Left cardiac atrium (tissue), 4 donors: ENCODE results near the gene PPARGC1A. TPM values are rescaled to one million over a fixed set of nuclear protein-coding genes. Genes with fewer than 3 reads are reported as not detected.

ENCODE experiments used
- ATAC-seq, 2 donors: fragments of 200-7000 bp; cut with Tn5 transposase; one replicate each; pipeline ENCODE4 v1.9.1; 2020; ENCODE audit warnings: mild to moderate bottlenecking in 2 of 2, moderate library complexity in 2 of 2
- DNase-seq: peaks from one replicate; pipeline ENCODE4 v3.0.0-alpha.2; 2020
- intact Hi-C, 2 donors: fragments of 100-400 bp; cut with DNase I; formaldehyde crosslinking; loops; one replicate each; pipeline versions ENCODE4 v1.14.1 to v1.15.1; 2022 to 2023
- long read RNA-seq: library from polyadenylated mRNA; unstranded; transcript quantifications from one replicate; pipeline ENCODE4 v2.0.0, GENCODE V29; 2021
- total RNA-seq, 2 donors: library from RNA; stranded (reverse); fragmentation: NEBNext Ultra II Directional; extraction: Animal tissue kit (Norgen Biotek cat#: 25700); gene quantifications; one replicate each; pipeline ENCODE4 v1.2.1, GENCODE V29; 2021
- donor health status: DM: no; HTN: yes; CAD: no.
- donor health status: DM: no; HTN: yes; CAD: no; lungs with severe emphysema.
- donor health status: DM: yes; HTN: yes; CAD: no.
- donor health status: Dilated cardiomyopathy.

Gene PPARGC1A
- total RNA-seq, result 100 to 1,000 TPM in 1 of 2 donors, 10 to 100 TPM in 1; 75.4 to 180 TPM
- long read RNA-seq, full-length matches to known transcripts, result 26 of 100 reads
- long read RNA-seq, partial matches to known transcripts, result 15 of 100 reads
- long read RNA-seq, other reads (novel, unspliced or antisense), result 59 of 100 reads

- DNase-seq, result peak; percentile 70
- intact Hi-C loops, result loop anchor here in 1 of 2 donors (5.0 kb wide), 1 partner anchor 42 kb away; no protein-coding TSS in a partner anchor
These were observed at the start of gene PPARGC1A for GRCh38 chr4:23889814-23890341. PPARGC1A (minus strand) TSS chr4:23890047; CDS start chr4:23889957, 90 bp downstream.

GRCh38 chr4:23938796-23939195 lies 48.9 kb upstream of the PPARGC1A start:
- intact Hi-C loops, result loop anchor here in 1 of 2 donors (10.0 kb wide), 1 partner anchor 256 kb away; no protein-coding TSS in a partner anchor
- no peak for DNase-seq
- peak in 1 of 2 donors; percentile 18 for ATAC-seq

More at GRCh38 chr4:23889814-23890341, at the start of gene PPARGC1A:
- peak; percentile 86 to 94 for ATAC-seq

- no peak for ATAC-seq
- intact Hi-C loops, result loop anchor here in 1 of 2 donors (10.0 kb wide), 1 partner anchor 258 kb away; no protein-coding TSS in a partner anchor
- no peak for DNase-seq
These were observed 47.3 kb upstream of the PPARGC1A start for GRCh38 chr4:23937173-23937572.

DNA sequence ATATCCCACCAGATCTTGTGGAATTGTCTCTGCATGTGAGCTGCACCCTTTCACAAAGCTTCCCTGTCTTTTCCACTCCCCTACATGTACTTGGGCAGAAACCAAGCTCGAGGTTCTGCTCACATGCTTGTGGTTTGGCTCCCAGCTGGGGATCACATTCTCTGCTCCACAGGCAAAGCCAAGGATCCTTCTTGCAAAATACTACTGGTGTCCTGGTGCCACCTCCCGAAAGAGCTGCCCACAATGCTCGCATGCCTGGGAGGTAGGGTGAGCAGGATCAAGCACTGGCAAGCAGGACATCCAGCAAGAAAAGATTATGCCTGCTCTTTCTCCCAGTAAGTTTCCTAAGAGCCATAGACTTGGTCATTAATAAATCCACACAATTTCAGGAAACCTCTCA lies 45.1 kb upstream of the PPARGC1A start:
- ATAC-seq, result peak; percentile 72 to 80
- DNase-seq, result peak; percentile 65
- intact Hi-C loops, result loop anchor here in 1 of 2 donors (5.0 to 10.0 kb wide), 3 partner anchors 48 to 312 kb away; no protein-coding TSS in a partner anchor

- intact Hi-C loops, result loop anchor here in 1 of 2 donors (5.0 to 10.0 kb wide), 3 partner anchors 47 to 313 kb away; no protein-coding TSS in a partner anchor
- ATAC-seq, result no peak
These were observed 44.4 kb upstream of the PPARGC1A start for GRCh38 chr4:23934223-23934622.

DNA sequence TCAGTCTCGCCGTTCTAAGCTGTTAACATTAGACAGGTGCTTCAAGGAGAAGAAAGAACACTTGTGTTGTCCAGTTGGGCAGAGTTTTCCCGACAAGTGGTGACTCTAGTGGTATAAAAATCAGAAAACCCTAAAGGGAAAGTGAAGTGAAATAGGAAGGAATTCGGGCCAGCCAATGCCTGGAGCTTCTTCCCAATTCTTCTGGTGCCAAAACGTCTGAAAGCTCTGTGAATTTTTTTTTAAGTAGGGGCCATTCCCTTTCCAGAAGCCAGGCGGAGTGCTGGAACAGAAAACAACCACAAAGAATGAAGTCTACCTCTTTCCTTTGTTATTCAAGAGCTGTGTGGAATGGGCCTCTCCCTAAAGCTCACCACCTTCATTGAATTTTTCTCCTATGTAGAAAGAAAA lies 43.1 kb upstream of the PPARGC1A start:
- ATAC-seq (no peak), DNase-seq (no peak)
- intact Hi-C loops, result loop anchor here in 1 of 2 donors (5.0 to 10.0 kb wide), 3 partner anchors 46 to 314 kb away; no protein-coding TSS in a partner anchor

More at GRCh38 chr4:23934223-23934622, 44.4 kb upstream of the PPARGC1A start:
- DNase-seq, result no peak

GRCh38 chr4:23932186-23932585 lies 42.3 kb upstream of the PPARGC1A start:
- intact Hi-C loops, result loop anchor here in 1 of 2 donors (5.0 to 10.0 kb wide), 3 partner anchors 45 to 315 kb away; no protein-coding TSS in a partner anchor
- DNase-seq, result no peak
- no peak for ATAC-seq

DNA sequence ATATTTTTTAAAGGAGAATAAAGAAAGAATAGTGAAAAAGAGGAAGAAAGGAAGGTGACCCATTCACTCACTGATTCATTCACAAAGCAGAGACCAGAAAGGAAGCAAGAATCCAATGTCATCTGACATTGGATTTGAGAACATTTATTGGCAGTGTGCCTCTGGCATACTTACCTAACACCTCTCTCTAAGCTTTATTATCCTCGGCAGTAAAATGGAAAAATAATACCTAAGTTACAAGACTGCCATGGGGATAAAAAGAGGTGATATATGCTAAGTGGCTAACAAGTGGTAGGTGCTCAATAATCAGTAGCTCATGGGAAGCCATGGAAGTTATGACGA lies 41.6 kb upstream of the PPARGC1A start:
- no peak for DNase-seq
- peak in 1 of 2 donors; percentile 36 for ATAC-seq
- intact Hi-C loops, result loop anchor here in 1 of 2 donors (5.0 to 10.0 kb wide), 3 partner anchors 44 to 316 kb away; no protein-coding TSS in a partner anchor

DNA sequence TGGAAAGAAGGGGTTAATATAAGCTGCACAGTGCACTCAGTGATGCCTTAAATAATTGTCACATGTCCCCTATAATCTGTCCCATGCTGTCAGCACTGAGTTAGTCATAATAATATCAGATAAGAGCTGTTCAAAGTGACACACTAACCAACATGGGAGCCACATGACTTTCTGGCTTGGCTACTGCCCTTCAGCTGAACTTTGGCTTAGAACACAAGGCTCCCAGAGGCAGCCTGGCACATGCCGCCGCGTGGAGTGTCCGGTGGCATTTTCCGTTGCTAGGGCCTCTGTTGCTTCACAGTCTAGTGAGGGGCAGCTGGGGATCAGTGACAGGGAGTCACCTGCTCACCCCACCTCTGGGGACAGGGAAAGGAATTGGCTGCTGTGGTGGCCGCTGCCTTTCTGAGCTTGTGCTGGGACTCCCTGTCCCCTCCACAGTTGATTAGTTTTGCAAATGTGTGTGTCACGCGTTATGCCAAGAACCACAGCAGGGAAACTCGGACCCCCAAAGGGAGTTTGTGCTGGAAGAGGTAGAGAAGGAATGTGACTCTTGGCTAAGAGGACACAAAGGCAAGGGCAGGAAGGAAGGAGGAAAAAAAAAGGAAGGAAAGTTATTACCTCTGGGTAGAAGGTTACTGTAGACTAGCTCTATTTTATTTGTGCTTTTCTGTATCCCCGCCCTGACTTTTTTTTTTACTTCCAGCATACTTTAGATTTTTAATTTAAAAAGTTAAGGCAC lies 41.1 kb upstream of the PPARGC1A start:
- peak; percentile 82 for DNase-seq
- intact Hi-C loops, result loop anchor here in 1 of 2 donors (5.0 to 10.0 kb wide), 3 partner anchors 44 to 316 kb away; no protein-coding TSS in a partner anchor
- ATAC-seq, result peak; percentile 90

- ATAC-seq (no peak), DNase-seq (no peak)
- intact Hi-C loops, result no loop called here
These were observed 39.4 kb upstream of the PPARGC1A start for GRCh38 chr4:23929248-23929647.

- no peak for ATAC-seq
- intact Hi-C loops, result no loop called here
- no peak for DNase-seq
These were observed 34.7 kb upstream of the PPARGC1A start for GRCh38 chr4:23924556-23924955.

DNA sequence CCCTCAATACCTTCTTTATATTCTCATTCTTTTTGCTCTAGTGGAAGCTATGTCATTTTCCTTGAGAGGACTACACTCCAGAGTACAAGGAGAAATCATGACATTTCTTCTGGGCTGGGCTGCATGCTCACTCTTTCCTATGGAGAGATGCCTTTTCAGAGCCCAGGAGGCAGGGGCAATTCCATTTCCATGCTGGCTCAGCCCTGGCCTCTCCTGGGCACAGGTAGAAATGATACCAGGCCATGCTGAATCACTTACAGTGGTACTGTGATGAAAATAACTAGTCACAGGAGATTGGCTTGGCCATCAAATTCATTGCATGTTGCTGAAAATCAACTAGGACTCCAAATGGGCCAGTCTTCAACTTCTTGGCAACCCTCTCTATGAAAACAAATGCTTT lies 34.0 kb upstream of the PPARGC1A start:
- intact Hi-C loops, result no loop called here
- ATAC-seq (no peak), DNase-seq (no peak)

DNA sequence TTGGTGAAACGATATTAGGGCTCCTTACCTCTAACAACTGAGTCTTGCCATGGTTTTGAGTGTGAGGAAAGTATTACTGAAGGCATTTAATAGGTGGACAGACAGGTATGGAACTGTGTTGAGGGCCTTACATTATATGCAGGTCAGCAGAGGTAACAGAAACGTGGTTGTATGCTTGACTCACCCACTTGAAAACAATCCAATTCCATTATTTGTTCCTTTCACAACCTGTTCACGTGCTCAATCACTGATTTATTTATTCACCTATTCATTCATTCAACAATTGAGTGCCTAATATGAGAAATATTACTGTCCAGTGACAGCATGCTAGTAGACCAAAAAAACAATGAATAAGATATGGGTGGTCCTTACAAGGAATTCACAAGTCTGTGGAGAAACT lies 33.3 kb upstream of the PPARGC1A start:
- intact Hi-C loops, result no loop called here
- DNase-seq (no peak), ATAC-seq (no peak)

DNA sequence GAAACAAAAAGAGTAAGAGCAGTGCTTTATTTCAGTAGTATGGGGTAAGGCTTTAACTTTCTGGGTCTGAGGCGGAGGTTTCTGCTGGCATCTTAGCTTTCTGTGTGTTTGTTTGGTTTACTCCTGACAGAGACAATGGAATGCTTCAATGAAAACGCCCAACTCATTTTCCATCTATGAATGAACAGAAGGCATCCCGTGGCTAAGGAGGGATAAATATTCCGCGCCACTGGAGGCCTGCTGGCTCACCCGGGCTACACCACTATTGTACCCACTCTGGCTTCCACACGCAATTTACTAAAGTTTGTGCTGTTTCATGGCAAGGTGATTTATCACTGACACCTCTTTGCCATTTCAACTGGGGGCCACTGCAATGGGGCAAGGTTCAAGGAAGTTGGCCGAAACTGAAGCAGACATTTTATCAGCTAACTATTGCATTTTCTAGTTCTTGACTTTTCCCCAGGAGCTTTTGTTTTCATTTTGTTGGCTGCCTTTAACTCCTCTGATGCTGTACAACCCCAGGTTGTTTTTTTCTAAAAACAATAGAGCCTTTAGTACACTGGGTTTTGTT lies 32.8 kb upstream of the PPARGC1A start:
- ATAC-seq (no peak), DNase-seq (no peak)
- intact Hi-C loops, result no loop called here

DNA sequence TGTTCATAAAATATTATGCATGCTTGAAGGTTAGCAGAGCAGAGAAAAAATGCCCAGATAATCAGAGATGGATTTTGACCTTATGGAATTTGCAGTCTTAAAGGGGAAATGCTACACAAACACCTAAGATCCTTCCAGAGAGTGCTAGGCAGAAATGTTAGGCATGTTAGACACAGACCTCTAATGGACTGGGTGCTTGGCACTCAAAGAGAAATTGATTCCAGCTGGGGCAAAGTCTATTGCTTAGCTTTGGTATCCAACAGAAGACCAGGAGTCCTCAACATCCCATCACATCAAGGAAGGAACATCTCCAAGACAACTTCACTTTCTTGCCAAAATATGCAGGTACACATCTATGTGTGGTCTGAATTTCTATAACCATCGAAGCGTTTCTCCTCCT lies 32.2 kb upstream of the PPARGC1A start:
- intact Hi-C loops, result no loop called here
- DNase-seq (no peak), ATAC-seq (no peak)

DNA sequence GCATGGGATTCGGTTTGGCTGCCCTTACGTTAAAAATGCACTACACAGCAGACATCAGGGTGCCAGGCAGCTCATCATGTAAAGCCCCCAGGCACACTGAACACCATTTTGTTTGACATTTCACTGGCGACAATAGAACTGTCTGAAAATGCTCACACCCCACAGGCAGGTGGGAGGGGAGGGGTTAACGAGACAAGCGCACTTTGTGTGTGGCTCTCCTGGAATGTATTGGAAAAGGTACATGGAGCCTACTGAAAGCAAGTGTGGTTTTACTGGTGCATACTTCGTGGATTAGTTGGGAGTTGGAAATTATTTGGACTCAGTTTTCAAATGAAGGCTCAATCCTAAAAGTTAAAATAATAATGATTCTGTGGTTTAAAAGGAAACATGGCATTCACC lies 31.6 kb upstream of the PPARGC1A start:
- intact Hi-C loops, result no loop called here
- ATAC-seq (no peak), DNase-seq (no peak)

- DNase-seq (no peak), ATAC-seq (no peak)
- intact Hi-C loops, result no loop called here
These were observed 31.0 kb upstream of the PPARGC1A start for GRCh38 chr4:23920716-23921446.

GRCh38 chr4:23920296-23920695 lies 30.4 kb upstream of the PPARGC1A start:
- no peak for ATAC-seq
- intact Hi-C loops, result no loop called here
- no peak for DNase-seq

DNA sequence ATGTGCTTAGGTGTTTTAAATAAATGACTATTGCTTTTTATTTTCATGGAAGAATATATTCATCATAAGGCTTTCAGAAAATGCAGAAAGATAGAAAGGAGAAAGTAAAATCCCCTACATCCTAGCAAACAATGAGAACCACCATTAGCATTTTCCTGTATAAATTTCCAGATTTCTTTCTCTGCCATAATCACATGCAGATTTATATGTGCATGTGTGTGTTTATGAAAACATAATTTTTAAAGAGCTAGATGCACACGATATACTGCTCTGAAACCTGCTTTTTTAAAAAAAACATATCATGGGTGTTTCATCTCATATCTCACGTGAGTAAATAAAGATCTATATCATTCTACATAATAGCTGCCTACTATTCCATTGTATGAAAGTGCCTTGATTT lies 26.4 kb upstream of the PPARGC1A start:
- intact Hi-C loops, result no loop called here
- DNase-seq (no peak), ATAC-seq (no peak)
